HG03432 (cell line): ENCODE measurements around the gene DOCK9.

ENCODE experiments used
- ATAC-seq: cut with Tn5 transposase; IDR thresholded peaks from one replicate; pipeline ENCODE4 v1.9.1; 2021; ENCODE audit warnings: mild to moderate bottlenecking, moderate library complexity; ENCODE audit not compliant: unreplicated experiment

Gene DOCK9

DNA sequence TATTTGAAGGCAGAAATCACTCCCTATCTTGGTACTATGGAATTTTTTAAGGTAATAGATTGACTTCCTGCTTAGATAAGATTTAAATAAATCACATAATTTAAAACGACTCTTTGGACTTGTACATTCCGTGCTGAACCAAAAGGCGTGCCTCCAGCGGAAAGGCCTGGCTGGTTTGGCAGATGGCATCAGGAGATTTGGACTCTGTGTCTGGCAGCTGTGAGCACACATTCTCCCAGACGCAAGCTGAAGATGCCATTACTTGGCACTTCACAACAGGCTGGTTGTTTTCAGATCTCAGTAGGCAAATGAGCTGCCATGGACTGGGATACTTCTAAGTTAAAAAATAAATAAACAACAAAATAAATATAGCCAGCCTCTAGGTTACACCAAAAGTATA, 120.9 kb downstream of the DOCK9 start:
- no peak for ATAC-seq

DNA sequence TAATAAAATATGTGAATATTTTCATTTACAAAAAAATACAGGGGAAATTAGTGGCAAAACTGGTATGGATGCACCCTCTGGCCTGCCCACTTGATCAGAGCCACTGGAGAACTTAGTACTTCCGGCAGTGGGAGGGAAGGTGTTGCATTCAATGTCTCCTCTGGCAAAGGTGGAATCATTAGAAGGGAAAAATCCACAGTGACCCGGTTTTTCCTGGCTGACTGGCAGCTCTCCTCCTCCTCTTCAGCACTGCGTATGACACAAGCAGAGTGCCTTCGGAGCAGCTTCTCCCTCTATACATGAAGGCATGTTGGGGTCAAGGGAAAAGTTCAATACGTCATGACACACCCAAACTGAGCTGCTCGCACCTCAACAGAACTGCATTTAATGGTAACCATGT, 123.4 kb downstream of the DOCK9 start:
- ATAC-seq, result no peak

DNA sequence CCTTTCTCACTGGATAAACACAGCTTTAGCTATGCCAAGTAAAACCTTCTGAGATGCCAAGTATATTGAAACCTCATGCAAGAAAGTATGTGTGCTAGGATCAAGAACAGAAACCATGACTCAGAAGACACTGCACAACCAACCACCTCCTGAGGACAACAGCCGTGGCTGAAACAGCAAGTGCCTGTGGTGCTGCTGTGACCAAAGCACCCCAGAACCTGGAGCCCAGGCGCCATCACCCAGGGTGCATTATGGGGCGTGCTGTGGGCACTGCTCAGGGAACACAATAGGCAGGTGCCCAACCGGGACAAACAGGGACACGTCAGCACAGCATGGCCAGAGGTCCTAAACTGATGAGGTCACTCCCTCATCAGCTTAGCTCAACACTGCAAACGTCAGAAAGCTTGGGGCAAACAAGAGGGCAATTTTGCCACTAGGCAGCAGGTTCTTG, 124.1 kb downstream of the DOCK9 start:
- ATAC-seq, result peak; percentile 100

DNA sequence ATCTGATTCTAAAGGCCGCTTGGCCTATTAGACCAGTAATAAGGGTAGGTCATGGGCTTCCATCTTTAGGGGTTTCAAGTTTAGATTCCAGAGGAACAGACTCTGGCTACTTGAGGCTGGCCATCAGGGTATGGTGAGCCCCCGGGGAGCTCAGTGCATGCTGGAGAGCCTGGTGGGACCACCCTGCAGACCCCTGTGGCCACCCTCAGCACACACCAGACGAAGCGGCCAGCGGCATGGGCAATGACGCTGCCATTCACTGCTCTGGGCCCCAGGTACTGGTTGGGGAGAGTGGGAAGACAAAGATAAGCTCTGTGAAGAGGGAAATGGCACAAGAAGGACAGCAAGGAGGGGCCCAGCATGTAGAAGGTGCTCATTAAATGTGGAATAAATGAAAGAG, 126.6 kb downstream of the DOCK9 start:
- ATAC-seq, result no peak

DNA sequence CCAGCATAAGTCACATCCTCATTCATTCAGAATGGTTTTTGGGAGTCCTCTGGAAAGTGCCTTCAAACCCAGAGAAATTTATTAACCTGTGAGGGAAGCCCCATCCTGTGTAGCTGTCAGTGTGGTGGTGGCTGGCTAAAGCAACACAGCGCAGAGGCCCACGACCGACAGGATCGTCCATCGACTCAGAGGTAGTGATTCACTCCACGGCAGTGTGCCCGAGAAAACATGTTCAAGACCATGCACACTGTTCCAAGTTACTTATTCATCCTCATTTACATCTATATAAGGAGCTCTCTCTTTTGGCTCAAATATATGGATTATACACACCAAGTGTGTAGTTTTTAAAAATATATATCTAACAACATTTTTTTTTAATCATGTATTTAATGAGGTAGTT, 129.1 kb downstream of the DOCK9 start:
- ATAC-seq, result no peak

DNA sequence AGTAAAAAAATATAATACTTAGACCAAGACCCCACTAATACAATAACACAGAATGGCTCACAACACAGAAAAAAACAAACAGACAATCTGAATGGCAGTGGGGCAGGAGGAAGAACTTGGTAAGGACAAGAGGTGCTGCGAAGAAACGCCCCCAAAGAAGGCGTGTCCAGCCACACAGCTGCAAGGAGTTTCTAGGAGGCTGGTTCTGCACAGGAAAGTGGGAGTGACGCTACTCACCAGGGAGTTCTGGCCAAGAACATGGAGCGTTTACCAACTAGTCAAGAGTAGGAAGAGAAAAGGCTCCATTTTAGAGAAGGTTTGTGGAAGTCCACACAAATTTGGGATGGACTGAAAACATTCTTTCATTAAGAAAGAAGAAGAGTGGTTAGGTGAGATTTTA, 130.1 kb downstream of the DOCK9 start:
- no peak for ATAC-seq

DNA sequence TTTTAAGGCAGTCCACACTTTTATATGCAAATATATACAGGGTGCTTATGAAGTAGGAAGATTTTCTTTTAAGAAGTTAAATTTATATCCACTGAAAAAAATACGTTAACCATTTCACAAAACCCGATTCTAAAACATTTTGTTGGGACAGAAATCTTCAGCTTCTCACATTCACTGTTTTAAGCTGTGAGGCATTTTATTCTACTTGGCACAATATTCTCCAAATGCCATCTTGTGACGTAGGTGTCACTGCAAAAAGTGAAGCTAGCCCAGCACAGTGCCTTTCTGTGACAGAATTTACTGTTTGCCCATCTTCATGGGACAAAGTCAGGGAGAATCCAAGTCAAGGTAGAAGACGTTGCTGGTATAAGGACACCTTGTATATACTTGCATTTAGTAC, 130.9 kb downstream of the DOCK9 start:
- ATAC-seq, result no peak

DNA sequence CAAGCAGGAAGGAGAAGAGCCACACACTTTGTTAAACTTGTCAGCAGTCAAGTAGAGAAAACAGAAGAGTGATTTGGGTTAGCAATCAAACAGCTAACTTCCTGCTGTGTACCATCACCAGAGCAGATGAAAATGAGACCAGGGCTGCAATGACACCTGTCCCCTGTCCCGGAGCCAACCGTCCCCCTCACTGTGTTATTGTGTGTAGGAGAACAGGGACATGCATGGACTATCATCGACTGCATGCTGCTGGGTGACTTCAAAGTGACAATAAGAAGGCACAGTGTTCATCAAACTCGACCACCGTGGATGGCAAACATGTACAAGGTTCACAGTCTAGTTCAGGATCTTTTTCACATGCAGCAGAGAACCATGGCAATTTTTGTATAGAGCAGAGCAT, 131.3 kb downstream of the DOCK9 start:
- ATAC-seq, result no peak

DNA sequence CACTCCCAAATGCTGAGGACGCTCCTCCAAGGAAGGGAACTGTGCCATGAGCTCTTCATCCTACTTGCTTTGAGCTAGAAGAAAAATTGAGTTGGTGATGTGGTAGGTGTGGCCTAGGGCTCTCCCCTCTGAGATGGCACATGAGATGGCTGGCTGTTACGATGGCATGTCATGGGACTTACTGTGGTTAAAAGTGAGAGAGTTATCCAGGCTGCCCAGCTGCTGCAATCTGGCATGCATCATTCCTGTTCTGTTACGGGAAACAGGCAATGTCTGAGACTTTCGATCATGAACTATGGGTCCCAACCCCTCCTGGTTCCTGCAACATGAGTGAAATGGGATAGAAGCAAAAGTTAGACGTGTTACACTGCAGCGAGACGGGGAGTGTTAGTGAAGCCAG, 132.1 kb downstream of the DOCK9 start:
- no peak for ATAC-seq

DNA sequence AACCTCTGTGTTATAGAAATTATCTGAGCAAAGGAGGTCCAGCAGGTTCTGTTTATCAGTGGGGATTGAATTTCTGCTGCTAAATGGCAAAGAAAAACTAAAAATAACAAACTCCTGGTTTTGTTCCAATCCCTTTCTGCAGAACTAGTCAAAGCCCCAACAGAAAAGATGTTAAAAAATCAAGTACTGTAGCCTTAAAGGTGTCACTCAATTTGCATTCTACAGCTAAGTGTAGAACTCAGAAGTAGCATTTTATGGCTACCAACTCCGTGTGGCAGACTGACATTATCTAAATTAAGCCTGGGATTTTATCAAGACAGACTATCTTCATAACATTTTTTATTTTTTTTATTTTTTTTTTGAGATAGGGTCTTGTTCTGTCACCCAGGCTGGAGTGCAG, 133.8 kb downstream of the DOCK9 start:
- ATAC-seq, result no peak

DNA sequence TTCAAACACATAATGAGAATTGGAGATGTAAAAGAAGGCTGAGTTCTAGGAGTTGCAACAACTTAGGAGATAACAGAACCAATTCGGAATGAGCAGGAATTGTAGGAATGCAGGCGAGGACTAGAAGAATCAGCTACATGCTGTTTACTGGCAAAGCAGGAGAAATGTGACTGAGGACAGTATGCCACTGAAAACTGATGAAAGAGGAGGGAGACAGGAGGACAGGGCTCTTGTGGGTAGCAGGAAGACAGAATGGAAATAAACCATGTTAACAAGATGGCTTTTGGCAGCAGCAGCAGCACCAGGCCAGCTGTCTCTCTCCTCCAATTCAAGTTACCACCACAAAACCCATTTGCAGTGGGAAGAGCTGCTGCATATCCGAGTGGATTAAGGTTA, 134.4 kb downstream of the DOCK9 start:
- no peak for ATAC-seq

DNA sequence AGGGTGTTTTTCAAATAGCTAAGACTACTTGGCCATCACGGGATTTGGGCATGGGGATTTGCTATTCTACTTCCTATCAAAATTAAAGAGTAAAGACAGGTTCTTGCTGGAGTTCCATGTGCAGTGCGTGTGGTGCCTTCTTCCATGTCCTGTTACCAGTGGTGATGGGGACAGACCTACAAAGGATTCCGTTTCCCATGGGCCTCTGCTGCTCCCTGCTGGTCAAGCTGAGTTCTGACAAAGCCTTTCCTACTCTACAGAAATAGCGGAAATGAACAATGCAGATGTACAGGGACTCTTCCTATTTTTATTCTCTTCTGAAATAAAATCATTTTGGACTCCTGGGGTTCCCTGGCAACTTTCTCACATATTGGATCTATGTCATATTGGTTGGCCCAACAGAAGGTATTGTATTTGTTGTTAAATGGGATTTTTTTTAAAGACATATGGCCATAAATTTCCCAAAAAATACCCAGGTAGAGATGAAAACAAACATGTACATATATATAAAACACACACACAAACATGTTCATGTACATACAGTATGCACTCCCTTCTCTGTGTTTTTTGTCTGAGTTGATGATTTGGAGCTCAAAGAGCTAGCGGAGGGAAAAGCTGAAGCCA, 134.9 kb downstream of the DOCK9 start:
- ATAC-seq, result peak; percentile 88

DNA sequence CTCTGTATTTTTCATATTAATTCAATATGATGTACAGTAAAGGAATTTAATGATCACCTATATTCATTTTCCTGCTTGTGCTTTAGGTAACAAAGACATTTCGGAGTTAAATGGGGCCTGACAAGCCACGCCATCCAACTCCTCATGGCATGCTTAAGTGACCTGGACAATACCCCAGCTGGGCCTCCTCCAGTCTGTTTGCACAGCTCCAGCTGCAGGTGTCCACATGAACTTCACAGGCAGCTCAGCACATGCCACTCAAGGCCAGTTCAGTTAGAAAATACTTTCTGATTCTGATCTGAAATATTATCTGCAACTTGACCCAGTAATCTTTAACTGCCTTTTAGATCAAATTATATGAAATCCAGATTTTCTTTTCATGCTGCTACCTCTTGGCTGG, 135.8 kb downstream of the DOCK9 start:
- ATAC-seq, result no peak

DNA sequence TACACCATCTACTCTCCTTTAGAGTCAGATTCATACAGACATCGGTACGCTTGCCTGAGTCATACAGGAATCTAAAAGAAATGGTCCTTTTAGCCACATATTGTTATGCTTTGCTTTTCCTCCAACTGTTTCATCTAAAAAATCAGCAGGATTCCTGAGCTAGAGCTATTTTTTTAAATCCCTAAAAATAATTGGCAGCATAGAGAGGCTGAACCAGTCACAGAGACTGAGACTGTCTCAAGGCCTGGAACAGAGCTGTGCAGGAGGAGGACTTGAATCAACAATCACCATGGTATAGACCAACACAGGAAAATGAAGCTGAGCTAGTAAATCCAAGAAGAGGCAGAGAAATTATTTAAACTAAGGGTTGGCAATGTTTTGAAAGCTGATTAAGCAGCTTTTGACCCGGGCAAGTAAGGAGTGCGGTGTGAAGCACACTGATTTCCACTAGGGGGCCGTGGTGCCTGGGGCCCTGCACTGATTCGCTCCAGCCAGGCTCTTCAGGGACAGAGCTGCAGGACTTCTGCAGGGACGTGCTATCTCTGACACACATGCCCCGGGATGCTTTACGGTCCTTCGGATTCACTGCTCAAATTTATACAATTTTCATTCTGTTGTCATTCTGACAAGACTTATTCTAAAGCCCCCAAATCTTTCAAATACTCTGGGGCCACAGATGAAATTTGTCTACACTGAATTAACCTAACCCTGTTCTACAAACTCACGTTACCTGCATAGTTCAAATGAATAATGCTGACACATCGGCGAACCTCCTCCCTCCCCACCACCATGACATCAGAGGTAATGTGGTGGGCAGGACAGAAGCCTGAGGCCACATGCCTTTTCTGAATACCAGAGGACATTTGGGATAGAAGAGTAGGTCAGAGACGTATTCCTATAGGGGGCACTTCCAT, 137.8 kb downstream of the DOCK9 start:
- ATAC-seq, result peak; percentile 91

DNA sequence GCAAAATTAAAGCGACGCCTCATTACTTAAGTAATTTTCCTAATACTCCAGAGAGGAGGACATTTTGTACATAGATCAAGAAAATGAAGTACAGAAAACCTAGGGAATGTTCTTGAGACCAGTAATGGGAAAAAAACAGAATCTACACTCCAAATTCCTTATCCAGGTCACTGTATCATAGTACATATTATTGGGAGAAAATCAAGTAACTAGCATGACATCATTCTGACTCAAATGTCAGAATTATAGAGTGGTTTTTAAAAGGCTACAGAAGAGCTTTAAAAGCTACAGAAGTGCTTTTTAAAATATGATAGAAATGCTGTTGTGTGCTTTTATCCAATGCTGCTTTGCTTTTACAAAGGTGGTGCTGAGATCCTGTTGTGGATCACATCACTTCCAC, 139.1 kb downstream of the DOCK9 start:
- no peak for ATAC-seq

DNA sequence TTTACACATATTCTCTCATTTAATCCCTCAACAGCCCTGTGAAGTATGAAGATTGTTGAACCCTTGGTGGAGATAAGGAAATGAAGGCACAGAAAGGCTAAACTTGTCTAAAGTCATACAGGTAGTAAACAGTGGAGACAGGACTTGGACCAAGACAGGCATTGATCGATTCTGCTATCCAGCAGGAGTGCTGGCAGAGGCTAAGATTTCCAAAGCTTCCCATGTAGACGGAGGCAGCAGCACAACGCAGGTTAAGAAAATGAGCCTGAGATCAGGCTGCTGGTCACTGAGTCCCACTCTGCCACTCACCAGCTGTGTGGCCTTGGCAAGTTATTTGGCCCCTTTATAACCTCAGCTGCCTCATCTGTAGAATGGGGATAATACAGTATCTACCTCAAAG, 140.0 kb downstream of the DOCK9 start:
- no peak for ATAC-seq

DNA sequence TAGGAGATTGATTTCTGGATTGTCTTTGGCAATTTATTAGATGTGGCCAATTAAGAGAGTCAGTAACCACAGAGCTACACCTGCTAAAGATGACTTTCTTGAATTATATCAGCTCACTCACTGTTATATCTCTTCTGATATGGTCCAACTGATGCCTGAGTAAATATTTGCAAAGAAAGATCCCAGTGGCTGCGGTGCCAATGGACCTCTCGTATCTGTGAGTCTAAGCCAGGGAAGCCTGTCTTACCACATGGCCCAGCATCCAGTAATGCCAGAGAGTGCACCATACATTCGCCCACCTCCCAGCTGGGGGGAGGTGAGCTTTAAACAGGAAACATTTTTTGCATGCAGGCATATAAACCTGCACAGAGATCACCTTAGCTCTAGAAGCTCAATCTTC, 142.7 kb downstream of the DOCK9 start:
- ATAC-seq, result no peak

DNA sequence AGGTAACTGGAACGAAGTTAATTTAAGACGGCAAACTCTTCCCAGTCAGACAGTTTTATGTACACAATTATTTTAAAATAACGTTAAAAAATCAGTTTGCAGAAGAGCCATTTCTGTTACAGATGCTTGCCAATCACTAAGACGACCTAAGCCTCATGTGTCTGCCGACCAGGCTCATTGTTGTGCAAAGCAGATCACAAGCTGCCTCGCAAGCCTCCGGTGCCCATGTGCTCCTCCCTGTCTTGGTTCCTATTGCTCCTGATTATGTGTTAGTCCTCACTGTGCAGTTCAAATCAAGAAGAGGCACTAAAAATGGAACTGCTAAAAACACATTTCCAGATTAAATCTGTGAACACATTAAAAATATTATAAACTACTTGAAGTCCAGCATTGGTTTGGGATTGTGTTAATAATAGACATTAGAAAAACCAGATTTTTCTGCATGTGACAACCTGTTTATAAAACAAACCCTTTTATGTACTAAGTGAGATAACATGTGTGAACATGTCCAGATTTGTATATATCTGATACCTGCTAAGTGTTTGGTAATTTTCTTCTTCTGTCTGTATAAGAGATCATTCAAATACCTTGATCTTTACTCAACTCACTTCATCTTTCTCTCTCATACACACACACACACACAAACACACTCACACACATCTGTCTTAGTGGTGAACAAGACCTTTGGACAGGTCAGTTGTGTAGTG, 143.5 kb downstream of the DOCK9 start:
- no peak for ATAC-seq

DNA sequence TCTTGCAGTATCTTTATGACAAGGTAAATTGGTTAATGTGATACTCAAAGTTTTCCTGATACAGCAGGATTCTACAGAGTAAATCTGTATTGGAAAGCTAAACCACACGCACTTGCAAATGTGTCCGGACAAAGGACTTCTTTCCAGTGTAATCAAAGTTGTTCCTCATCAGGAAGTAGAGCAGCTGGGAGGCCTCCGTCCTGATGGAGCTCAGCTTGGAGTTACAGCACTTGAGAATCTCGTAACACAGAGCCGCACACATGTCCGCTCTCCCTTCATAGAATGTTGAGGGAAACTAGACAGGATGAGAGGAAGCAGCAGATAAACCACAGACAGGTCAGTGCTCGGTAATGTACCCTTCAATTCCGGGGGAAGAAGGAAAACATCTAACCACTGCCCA, 146.6 kb downstream of the DOCK9 start:
- no peak for ATAC-seq

DNA sequence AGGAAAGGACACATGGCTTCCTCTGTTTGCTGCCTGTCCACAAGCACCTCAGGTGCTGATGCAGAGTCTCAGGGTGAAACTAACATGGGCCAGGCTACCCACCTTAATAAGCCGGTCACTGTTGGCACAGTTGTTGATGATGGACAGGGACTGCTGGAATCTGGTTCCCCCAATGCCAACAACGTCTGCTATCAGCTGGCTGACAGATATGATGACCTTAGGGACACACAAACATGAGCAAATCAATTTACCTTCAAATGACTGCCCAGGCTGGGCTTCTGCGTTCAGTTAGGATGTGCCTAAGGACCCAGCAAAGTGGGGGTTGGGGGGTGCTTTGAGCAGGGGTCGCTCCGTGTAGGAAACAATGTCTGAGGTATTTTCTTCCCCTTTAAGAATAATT, 148.3 kb downstream of the DOCK9 start:
- ATAC-seq, result no peak

DNA sequence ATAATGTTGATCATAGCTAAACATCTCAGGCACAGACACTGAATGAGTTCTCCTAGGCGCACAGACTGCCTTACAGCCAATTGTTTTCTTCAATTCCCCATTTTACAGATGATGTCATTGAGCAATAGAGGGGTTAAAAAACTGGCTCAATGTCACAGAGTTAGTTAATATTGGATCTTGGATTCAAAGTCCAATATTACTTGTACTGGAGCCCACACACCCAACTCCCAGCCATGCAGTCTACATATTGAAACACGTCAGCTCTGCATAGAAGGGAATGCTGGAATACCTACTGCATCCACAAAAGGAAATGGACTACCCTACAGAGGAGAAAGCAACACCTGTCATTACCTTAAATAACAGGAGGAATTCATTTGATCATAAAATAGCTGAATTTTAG, 149.2 kb downstream of the DOCK9 start:
- no peak for ATAC-seq

DNA sequence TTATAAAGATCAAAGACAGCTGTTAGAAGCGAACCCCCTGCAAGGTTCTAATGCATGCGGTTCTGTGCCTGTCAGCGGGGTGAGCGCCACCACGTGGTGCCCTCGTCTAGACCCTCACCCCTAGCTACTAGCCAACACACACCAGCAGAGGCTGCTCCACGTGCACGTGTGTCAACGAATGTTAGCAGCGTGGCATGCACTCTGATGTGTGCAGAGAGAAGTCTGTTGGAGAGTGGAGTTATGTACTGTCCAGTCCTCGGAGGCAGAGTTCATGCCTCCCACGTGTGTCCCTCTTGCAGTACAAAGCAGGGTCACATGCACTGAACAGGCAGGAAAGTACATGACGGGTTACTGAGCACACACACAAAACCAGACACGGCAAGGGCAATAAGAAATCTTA, 150.4 kb downstream of the DOCK9 start:
- no peak for ATAC-seq
